ENCODE results near the gene MLF2.
A peak's percentile ranks its signal among the peaks of the same experiment; 100 is the strongest.

The MLF2 gene

DNA sequence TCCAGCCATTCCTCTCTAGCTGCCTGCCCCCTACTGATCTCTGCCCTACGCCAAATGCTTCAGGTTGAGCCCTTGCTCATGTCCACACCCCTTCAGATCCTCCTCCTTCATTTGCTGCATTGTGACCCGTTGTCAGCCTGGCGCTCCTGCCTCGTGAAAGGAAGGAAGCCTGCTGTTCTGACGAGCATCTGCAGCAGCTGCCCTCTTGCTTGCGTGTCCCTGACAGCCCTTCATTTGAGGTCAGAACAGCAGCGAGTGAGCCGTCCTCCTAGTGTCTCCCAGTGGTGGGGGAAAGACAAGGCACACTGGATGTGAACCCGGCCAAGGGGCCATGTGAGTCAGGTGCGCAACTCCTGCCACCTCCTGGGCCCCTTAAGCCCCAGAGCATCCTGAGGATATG is 49.3 kb downstream of the MLF2 start:
- POLR2A ChIA-PET: no interaction called here
- DNase-seq (ENCODE audit: low read depth, low spot score): no peak

DNA sequence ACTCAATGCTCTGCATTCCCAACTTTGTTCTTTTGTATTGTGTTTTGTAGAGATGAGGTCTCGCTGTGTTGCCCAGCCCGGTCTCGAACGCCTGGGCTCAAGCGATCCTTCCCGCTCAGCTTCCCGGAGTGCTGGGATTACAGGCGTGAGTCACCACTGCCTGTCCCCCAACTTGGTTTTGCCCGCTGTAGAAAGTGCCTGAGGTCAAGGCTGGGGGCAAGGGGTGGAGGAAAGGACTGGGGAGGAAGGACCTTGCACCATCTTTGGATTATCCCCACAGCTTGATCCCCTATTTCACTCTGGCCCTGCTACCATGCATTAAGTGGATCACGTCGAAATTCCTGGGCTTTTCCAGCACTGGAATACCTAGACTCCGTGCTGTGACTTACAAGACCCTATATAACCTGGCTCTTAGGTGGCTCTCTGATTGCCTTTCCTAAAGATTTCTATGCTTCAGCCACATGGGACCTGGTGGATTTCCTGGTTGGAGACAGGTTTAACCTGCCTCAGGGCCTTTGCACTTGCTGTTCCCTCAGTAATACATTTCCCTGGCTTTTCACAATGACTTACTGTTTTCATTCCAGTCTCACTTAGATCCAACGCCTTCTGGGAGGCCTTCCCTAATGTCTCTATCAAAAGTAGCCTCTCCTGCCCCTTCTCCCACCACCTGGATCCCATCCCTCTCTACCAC is 51.7 kb downstream of the MLF2 start:
- CTCF ChIA-PET: no interaction called here
- TF ChIP-seq, protein P1, sequence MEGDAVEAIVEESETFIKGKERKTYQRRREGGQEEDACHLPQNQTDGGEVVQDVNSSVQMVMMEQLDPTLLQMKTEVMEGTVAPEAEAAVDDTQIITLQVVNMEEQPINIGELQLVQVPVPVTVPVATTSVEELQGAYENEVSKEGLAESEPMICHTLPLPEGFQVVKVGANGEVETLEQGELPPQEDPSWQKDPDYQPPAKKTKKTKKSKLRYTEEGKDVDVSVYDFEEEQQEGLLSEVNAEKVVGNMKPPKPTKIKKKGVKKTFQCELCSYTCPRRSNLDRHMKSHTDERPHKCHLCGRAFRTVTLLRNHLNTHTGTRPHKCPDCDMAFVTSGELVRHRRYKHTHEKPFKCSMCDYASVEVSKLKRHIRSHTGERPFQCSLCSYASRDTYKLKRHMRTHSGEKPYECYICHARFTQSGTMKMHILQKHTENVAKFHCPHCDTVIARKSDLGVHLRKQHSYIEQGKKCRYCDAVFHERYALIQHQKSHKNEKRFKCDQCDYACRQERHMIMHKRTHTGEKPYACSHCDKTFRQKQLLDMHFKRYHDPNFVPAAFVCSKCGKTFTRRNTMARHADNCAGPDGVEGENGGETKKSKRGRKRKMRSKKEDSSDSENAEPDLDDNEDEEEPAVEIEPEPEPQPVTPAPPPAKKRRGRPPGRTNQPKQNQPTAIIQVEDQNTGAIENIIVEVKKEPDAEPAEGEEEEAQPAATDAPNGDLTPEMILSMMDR (IDR thresholded peaks at IDR 0.05; ENCODE audit: insufficient read depth, low read length, missing control alignments): no peak
- no peak for DNase-seq (ENCODE audit: low read depth, low spot score)
- POLR2A ChIA-PET: no interaction called here
- peak overlapping the region; percentile 70 for H3K4me3 ChIP-seq (ENCODE audit: low read depth, low read length)

More for the DNA sequence above, 49.3 kb downstream of the MLF2 start:
- CTCF ChIA-PET: no interaction called here
- TF ChIP-seq, protein P1 (IDR thresholded peaks at IDR 0.05; ENCODE audit: insufficient read depth, low read length, missing control alignments): no peak
- no peak overlapping the region for H3K4me3 ChIP-seq (ENCODE audit: low read depth, low read length)

DNA sequence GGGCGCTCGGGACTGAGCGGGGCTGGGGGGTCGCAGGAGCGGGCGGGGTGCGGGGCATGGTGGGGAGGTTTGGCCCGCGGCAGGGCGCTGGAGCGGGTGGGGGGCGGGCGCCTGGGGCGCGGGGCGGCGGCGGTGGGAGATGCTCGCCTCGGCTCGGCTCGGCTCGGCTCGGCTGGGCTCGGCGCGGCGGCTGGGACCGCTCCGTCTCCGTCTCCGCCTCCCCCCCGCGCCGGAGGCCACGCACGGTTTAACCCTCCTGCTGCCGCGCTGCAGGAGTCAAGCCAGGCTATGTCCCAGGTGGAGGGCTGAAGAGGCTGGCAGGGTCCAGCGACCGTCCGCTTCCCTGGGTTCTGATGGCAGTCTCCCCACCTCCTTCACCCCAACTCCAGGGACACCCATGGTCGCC is 52.3 kb downstream of the MLF2 start, which contains the start of gene PIANP:
TSS of gene PIANP (minus strand) at position 170 of the 406 bp plus-strand sequence. CDS start 2,754 bp downstream, outside the sequence.
- DNase-seq (ENCODE audit: low read depth, low spot score): no peak
- POLR2A ChIA-PET: interaction anchor here (1.2 kb wide), 1 partner anchor 166 kb away, joined by 4 read pairs; the partner anchor contains the start of gene TPI1
- CTCF ChIA-PET: interaction anchor here (5.8 kb wide), 1 partner anchor 79 kb away, joined by 99 read pairs; no protein-coding TSS in a partner anchor
- TF ChIP-seq, protein P1 (IDR thresholded peaks at IDR 0.05; ENCODE audit: insufficient read depth, low read length, missing control alignments): no peak
- peak within 1 kb of the TSS; percentile 70 for H3K4me3 ChIP-seq (ENCODE audit: low read depth, low read length)

DNA sequence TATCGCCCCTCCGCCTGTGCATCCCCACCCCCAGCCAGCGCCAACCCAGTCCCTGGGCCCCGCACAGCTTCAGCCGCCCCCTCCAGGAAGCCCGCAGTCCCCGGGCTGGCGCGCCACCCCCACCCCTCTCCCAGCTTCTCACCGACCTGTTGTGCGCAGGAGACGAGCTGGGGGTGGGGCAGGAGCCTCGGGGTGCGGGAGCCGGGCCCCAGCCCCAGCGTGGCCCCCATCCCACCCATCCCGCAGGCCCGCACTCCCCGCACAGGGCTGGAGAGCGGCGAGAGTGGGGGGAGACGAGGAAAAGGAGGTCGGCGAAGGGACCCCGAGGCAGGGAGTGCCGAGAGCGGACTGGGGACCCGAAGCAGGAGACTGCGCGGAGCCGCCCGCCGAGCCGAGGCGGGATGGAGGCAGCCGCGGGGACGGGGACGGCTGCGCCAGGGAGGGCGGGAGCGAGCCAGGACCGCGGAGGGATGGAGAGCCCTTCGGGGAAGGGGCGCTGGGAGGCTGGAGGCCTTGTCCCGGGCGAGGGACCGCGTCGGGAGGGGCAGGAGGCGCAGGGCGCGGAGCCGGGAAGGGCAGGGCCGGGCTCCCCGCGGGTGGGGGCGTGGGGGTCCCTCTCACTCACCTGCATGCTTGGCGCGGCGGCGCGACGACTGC is 52.8 kb downstream of the MLF2 start:
- peak overlapping the region; percentile 70 for H3K4me3 ChIP-seq (ENCODE audit: low read depth, low read length)
- CTCF ChIA-PET: interaction anchor here (1.0 to 5.8 kb wide), 7 partner anchors 9 to 85 kb away, joined by 3 to 99 read pairs (median 14); partner anchors contain the start of genes COPS7A, MLF2 and ZNF384
- DNase-seq (ENCODE audit: low read depth, low spot score): no peak
- POLR2A ChIA-PET: interaction anchor here (0.7 to 1.2 kb wide), 4 partner anchors 11 to 167 kb away, joined by 3 to 6 read pairs (median 4); partner anchors contain the start of genes CDCA3, CHD4, TPI1 and ZNF384
- TF ChIP-seq, protein P1 (IDR thresholded peaks at IDR 0.05; ENCODE audit: insufficient read depth, low read length, missing control alignments): no peak

DNA sequence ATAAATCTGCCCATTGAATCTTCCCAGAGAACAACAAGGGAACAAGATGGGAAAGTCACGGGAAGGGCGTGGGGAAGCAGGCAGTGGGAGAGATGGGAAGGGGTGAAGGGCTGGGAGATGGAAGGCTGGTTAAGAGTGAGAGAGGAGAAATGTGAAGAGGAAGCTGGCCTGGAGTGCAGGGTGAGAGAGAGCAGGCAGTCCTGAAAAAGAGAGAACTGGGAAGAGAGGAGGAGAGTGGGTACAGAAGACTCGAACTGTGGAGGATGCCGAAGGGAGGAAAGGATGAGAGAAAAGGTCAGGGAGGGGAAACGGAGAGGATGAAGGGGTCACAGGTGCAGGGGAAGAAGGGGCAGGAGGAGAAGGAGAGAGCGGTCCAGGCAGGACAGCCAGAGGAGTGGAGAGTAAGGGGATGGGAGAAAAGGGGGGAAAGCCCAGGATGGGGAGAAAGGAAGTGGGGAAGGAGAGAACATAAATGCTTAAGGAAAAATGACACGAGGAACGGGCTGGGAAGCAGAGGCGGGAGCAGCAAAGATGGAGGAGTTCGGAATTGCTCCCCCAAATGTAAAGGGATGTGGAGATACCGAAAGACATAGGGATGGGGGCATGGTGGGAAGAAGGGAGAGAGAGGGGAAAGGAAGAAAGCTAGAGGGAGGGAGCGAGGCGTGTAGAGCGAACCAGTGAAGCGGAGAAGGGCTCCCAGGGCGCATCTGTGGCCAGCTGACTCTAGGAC is 53.5 kb downstream of the MLF2 start:
- peak overlapping the region; percentile 70 for H3K4me3 ChIP-seq (ENCODE audit: low read depth, low read length)
- no peak for DNase-seq (ENCODE audit: low read depth, low spot score)
- TF ChIP-seq, protein P1 (IDR thresholded peaks at IDR 0.05; ENCODE audit: insufficient read depth, low read length, missing control alignments): no peak
- ChIA-PET POLR2A (interaction anchor here (0.7 to 1.8 kb wide), 5 partner anchors 10 to 168 kb away, joined by 3 to 10 read pairs (median 4); partner anchors contain the start of genes CDCA3, CHD4, TPI1 and ZNF384), CTCF (interaction anchor here (1.0 to 5.8 kb wide), 11 partner anchors 8 to 139 kb away, joined by 3 to 99 read pairs (median 7); partner anchors contain the start of genes COPS7A, MLF2, PTMS and ZNF384)
